Dedifferentiated amniotic fluid mesenchymal stem cell (primary cell): ENCODE results near the gene SLC25A33.
A peak's percentile ranks its signal among the peaks of the same experiment; 100 is the strongest.

Source experiments
- DNase-seq: peaks from one replicate; pipeline ENCODE4 v3.0.0-alpha.2; 2016; ENCODE audit errors: extremely low spot score

Gene SLC25A33

DNA sequence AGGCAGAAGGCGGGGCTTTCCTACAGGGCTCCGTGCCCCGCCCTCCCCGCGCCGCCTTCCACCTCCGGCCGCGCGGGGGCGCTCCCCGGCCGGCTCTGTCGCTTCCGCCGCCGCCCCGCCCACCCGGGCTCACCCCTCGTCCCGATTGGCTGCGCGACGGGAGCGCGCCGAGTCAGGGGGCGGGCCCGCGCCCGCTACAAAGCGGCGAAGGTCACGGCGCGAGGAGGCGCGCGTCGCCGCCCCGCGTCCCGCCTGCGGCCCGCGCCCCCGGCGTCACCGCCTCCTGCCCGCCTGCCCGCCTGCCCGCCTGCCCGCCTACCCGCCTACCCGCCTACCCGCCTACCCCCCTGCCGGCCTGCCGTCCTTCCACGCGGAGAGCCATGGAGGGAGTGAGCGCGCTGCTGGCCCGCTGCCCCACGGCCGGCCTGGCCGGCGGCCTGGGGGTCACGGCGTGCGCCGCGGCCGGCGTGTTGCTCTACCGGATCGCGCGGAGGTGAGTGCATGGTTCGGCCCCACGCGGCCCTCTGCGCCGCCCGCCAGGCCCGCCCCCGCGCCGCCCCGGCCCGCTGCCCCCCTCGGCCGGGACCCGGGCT, 49.4 kb downstream of the SLC25A33 start, which contains the start of gene TMEM201:
Gene TMEM201, plus strand, starts transcription at position 361 of the 593 bp plus-strand sequence. Its CDS starts 20 bp downstream, at position 381.
- DNase-seq = peak; percentile 73

DNA sequence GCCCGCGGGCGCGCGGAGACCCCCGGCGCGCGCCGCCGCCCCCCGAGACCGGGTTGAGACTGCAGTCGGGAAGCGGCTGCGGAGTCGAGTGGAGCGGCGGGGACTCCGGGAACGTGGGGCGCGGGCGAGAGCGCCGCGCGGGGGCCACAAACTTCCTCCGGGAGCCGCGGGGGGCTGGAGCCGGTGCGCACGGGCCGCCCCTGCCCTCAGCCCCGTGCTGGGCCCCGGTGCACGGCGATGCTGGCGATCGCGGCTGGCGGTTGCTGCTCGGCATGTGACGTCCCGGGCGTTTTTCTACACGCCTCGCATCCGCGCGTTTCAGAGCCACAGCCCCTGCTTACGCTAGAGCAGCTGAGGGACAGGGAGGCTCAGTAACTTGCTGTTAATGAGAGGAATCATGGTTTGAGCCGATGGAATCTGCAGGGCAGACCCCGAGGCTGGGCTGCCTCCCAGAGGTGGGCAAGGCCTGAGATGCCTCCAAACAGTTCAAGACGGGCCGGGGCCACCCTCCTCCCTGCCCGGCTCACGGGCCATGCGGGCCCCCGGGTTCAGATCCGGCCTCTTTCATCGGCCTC, 50.0 kb downstream of the SLC25A33 start:
- peak; percentile 15 for DNase-seq

DNA sequence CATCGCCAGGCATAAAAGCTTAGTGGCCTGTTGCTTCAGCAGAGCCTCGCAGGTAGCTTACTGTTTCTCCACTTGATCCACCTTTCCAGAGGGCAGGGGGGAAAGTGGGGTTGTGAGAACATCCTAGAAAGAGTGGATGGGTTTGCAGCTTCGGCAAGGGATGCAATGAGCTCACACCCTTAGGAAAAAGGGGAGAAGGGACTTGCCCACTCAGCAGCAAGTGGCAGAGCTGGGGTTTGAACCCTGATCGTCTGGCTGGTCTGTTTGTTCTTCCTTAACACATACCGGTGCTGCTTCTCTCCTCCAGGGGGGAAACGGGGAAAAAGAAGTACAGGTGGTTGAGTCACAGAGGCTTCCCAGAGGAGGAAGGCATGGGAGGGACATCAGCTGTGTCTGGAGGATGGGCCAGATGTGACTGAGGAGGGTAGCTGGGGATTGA, 50.5 kb downstream of the SLC25A33 start:
- peak; percentile 14 for DNase-seq

DNA sequence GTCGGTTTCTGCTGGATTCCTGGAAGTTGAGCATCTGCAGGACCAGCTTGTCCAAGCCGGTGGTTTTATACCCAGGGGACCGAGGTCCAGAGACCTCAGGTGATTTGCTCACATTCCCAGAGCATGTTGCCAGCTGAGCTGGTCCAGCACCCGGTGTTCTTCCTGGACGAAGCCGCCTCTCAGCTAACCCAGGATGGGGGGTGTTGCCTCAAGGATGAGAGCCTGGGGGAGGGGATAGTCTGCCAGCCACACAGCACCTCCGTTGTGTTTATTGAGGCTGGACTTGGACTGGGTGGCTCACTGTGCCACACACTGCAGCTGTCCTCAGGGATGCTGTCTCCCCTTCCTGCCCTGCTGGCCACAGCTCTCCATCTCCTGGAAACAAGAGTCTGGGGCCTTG, 50.9 kb downstream of the SLC25A33 start:
- DNase-seq = no peak

DNA sequence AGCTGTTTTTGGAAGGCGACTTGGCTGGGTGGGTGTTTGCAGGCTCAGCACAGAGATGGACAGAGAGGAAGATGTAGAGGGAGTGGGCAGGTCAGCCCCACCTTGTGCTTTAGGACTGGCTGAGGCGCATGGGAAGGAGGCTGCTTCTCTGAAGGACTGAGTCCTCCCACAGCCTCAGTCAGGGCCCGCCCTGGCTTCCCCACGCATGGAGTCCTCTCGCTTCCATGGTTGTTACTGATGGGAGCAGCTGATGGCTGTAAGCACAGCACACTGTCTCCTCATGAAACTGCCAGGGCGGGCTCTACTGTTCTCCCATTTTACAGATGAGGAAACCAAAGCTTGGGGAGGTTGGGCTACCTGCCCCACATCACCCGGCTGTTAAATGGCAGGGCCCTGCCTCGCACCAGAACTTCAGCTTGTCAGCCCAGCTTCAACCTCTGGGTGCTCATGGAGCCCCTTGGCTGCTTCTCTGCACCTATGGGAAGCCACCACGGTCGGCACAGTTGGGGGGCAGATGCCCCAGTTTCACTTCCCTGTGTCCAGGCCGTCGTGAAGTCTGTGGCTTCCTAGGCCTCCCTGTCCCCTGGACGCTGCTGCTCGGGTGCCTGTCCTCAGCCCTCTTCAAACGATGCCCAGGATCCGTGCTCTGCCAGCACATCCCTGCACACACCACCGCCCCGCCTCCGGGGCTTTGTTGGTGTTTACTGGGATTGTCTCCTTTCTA, 51.8 kb downstream of the SLC25A33 start:
- no peak for DNase-seq

DNA sequence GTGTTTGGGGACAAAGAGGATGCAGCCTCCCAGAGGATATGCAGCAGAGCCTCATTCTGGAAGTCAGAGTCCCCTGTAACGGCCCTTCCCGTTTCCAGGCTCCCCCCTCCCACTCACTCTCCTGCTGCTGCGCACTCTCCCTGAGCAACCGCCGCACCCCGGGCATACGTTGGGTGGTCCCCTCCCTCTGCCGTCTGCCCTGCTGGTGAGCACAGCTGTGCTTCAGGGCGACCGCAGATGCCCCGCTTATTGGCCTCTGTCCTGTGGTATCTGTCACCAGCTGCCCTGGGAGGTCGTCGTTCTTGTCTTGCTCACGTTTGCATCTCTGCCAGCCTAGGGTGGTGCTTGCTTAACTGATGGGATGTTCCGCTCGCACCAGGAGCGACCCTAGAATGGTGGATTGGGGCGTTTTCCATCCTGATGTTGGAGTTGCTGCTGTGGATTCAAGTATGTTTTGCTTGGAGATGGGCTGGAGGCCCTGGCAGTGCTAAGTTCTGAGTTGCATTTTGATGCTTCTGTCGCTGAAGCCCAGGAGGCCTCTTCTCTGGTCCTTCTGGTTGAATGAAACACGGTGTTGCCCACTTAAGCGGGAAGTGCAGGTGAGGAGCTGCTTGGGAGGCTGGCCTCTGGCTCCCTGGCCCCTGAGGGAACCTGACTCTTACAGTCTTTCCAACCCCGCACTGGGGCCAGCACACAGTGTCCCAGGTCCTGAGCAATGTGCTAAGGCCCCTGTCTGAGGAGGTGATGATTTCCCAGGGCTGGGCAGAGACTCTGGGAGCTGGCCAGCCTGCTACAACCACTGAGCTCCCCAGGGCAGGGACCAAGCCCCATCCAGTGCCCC, 52.6 kb downstream of the SLC25A33 start:
- no peak for DNase-seq

DNA sequence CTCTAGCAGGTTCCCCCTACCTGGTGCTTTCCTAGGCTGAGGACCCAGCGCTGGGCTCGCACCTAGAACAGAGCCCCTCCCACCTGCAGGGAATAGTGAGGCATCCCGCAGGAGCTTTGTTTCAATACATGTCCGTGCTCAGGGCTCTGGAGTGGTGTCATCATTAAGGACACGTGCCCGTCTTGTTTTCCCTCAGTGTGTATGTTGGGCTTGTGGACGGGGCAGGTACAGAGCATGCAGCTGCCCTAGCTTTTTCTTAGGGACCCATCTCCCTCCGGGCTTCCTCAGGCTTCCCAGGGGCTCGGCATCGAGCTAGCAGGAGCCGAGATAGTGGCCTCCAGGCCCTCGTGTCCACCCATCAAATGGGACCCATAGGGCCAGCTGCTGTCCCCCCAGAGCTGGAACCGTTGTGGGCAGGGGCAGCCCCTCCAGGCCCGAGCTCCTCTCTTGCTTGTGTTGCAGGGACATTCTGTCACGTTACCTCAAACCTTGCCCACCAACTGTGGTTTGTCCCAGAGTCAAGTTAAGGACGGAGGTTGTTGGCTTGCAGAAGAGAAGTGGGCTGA, 53.3 kb downstream of the SLC25A33 start:
- no peak for DNase-seq

DNA sequence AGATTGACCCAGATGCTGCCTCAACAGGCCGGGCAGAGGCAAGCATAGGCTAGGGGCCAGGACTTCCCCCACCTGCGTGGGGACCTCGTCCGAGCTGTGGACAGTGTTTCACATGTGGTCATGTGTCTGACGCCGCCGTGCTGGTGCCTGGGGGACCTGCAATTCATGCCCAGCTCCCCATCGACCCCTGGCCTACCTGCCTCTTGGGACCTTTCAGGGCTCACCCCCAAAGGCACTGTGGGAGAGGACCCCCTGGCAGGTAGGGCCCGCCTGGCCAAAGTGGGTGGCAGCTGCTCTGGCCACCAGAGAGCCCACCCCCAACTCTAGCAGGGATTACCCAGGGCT, 53.9 kb downstream of the SLC25A33 start:
- no peak for DNase-seq

DNA sequence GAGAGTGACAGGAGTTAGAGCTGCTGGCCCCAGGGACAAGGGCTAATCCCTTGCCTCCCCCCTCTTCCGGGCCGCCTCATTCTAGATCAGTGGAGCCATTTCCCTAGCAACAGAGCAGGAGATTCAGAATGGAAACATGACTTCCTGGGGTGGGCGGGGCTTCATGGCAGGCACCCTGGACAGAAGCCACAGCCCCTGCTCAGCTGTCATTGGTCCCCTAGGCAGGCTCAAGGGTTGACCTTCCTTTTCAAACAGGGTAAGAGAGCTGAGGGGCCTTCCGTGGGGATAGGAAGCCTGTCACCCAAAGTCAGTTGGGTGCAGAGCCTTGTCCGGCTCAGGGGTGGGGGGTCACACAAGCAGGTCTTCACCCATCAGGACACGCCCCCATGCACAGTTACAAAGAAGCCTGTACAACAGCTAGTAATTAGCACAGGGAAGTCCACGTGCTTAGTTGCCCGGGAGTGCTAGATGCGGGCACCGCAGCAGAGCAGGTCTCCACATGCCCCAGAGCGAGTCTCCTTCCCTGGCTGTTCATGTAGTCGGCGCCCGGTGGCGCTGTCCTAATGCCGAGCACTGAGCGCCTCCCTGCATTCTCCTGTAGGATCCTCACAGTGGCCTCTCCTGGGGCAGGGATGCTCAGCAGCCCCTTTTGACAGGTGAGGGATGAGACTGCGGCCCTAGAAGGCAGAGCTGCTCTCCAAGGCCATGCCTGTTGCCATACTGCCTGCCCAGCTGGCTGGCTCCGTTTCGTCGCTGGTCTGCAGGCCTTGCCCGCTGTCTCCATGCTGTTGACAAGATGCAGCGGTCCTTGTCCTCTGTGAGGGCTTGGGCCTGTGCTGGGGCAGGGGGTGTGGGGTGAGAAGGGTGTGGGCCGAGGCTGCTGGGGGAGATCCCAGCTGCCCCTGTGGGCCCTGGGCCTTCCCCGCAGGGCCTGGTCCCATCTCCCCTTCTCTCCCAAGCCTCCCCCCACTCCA, 54.5 kb downstream of the SLC25A33 start:
- DNase-seq = peak; percentile 31

DNA sequence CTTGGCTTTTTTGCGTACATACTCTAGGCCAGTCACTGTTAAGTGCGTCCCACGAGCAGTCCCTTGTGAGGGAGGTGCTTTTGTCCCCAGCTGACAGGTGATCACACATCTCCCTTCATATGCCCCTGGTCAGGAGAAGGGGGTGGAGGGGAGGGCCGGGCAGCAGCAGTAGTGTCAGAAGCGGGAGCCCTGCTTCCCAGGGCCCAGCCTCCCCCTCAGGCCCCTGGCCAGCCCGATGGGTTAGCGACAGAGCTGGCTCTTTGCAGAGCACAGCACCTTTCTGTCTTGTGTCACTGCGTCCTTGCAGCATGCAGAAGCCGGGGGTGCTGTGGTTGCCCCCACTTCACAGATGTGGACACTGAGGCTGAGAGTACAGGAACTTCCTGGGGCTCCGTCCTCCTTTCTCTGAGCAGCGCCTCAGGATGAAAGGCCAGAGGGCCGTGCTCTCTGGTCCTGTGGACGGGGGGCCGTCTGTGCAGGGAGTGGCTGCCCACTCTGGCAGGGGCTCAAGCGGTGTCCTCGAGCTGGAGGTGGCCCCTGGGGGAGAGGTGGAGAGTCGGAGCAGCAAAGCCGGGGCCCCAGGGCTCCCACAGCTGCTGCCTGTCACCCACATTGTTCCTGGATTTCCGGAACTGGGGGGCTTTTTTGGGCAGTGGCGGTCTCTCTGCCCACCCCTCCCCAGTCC, 55.3 kb downstream of the SLC25A33 start:
- no peak for DNase-seq

DNA sequence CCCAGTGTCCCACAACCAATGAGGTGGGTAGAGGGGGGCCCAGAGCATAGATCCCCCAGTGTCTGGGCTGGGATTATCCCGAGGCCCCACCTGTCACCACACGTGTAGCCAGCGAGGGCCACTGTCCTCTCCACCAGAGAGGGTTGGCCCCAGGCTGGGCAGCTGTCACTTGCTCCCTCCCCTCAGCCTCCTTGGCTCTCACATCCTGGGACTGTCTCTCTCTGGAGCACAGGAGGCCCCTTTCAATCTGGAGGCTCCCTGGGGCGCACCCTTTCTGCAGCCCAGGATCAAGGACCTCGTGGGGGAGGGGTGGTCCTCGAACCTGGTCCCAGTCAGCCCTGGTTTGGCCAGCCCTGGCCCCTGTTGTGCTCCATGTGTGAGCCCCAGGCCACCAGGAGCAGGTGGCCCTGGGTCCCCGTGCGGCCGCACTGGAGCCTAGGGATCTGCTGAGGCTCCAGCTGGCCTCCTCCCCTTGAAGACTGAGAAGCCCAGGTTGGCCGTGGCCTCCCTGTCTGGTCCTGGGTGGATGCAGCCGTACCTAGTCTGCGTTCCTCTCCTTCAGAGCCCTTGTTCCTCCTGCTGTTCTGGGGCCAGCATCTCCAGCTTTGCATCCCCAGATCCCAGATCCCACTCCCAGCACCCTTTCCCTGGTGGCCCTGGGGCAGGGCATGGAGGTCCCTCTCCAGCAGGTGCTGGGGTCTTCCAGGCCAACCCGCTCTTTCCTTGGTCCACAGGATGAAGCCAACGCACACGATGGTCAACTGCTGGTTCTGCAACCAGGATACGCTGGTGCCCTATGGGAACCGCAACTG, 56.1 kb downstream of the SLC25A33 start:
- no peak for DNase-seq

DNA sequence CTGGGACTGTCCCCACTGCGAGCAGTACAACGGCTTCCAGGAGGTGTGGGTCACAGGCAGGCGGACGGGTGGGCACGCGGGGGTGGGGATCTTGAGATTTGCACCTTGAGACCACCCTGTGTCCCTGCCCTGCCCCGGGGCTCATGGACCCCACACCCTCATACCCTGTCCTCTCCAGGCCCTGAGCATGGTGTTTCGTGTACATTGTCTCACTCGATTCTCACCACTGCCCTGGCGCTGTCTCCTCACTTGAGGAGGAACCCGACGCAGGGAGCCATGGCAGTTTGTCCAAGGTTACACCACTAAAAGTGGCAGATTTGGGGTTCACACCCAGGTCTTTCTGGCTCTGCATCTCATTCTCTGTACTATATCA, 56.7 kb downstream of the SLC25A33 start:
- DNase-seq = no peak

DNA sequence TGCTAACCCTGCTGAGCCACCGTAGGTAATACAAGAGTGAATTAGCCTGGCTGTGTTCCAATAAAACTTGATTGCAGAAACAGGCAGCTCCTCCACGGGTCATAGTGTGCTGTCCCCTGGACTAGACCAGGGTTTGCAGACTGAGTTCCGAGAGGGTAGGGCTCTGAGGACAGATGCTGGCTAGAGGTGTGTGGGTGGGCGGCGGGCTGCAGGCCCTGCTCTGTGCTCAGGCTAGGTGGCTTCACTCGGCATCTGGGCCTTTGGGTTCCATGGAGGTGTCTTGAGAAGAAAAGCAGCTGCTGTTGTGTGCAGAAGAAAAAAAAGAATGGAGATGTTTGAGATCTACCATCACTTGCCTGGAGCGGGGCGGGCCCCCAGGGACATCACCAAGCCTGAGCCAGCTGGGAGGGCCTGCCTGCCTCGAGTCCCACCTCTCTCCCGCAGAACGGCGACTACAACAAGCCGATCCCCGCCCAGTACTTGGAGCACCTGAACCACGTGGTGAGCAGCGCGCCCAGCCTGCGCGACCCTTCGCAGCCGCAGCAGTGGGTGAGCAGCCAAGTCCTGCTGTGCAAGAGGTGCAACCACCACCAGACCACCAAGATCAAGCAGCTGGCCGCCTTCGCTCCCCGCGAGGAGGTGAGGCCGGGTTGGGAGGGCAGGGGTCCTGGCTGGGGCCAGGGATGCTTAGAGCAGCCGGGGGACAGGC, 57.3 kb downstream of the SLC25A33 start:
- no peak for DNase-seq

DNA sequence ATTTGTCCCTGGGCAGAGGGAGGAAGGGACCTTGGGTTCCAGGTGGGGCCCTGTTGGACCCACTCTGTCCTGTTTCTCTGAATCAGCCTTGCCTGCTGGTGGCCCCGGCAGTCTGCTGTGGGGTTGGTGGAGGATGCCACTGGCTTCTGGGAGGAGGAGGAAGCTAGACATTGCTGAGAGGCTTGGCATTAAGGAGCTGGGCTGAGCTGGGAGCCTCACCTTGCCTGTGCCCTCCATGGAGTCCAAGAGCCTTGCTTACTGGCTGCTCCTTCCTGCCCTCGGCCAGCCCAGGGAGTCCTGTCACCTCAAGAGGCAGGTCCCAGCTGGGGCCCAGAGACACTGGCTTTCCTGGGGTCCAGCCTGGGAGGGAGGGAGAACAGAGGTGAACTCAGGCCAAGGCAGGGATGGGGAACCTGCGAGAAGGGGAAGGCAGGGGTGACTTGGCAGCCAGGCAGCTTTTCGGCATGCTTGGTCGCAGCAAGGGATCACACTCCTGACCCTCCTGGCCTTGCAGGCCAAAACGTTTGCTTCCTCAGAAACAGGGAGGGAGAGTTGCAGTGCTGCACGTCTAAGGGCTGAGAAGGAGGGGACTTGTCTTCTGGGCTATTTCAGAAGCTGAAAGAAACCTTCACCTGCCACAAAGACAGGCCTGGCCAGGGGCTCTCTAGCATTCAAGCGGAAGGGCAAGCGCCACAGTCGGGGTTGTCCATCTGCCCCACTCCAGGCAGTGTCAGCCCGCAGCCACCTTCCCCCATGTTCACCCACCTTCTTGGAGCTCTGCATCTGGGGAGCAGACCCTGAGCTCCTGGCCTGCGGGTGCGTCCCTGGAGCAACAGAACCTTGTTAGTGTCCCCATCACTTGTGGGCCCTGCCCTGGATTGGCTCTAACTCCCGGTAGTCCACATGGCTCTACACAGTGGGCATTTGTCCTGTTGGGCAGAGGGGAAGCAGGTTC, 58.4 kb downstream of the SLC25A33 start:
- no peak for DNase-seq

DNA sequence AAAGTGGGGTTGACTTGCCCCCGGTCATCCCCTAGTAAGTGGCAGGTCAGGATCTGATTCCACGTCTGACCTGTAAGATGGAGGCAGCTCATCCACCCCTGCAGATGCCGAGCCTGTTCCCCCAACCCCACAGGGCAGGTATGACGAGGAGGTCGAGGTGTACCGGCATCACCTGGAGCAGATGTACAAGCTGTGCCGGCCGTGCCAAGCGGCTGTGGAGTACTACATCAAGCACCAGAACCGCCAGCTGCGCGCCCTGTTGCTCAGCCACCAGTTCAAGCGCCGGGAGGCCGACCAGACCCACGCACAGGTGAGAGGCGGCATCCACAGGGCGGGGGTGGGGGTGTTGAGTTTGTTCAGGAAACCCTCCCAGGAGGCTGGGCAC, 59.0 kb downstream of the SLC25A33 start:
- no peak for DNase-seq

DNA sequence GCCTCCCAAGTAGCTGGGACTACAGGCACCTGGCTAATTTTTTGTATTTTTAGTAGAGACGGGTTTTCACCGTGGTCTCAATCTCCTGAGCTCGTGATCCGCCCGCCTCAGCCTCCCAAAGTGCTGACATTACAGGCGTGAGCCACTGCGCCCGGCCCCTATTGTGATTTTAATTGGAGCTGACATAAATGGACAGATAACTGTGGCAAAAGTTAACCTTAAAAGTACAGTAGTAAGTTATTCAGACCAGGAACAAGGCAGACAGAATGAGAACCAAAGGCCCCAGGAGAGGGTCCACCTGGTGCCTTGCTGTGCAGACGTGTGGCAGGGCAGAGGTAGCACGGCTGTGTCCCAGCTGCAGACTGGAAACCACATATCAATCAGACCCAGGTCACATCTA, 60.5 kb downstream of the SLC25A33 start:
- DNase-seq = no peak
